Measurements from ENCODE around the gene CPEB3.
"Not testable (repeated sequence)": the region's sequence is repeated elsewhere in the genome, so short reads cannot be mapped to it uniquely, and the experiment has no call there.

The CPEB3 gene

GRCh38 chr10:92265687-92266258 lies 25.1 kb downstream of the CPEB3 start:
- DNase-seq, result no peak

- no peak for DNase-seq
Measured at GRCh38 chr10:92264249-92264648, 26.6 kb downstream of the CPEB3 start.

- no peak for DNase-seq
Measured at GRCh38 chr10:92263396-92263795, 27.5 kb downstream of the CPEB3 start.

- DNase-seq, result no peak
Measured at GRCh38 chr10:92248566-92248965, 42.3 kb downstream of the CPEB3 start.

GRCh38 chr10:92244796-92245195 lies 46.1 kb downstream of the CPEB3 start:
- DNase-seq, result no peak

- DNase-seq, result peak; percentile 79
Measured at GRCh38 chr10:92242910-92243671, 47.8 kb downstream of the CPEB3 start.

- DNase-seq, result no peak
Measured at GRCh38 chr10:92242380-92242779, 48.5 kb downstream of the CPEB3 start.

- no peak for DNase-seq
Measured at GRCh38 chr10:92241501-92241900, 49.4 kb downstream of the CPEB3 start.

GRCh38 chr10:92241158-92241500 lies 49.7 kb downstream of the CPEB3 start:
- peak; percentile 28 for DNase-seq

- DNase-seq, result peak; percentile 55
Measured at GRCh38 chr10:92240289-92241157, 50.4 kb downstream of the CPEB3 start.

- no peak for DNase-seq
Measured at GRCh38 chr10:92239600-92240288, 51.1 kb downstream of the CPEB3 start.

- no peak for DNase-seq
Measured at GRCh38 chr10:92239151-92239599, 51.7 kb downstream of the CPEB3 start.

GRCh38 chr10:92238586-92239098 lies 52.2 kb downstream of the CPEB3 start:
- DNase-seq, result no peak

GRCh38 chr10:92238054-92238585 lies 52.8 kb downstream of the CPEB3 start:
- DNase-seq, result no peak

GRCh38 chr10:92231196-92231595 lies 59.7 kb downstream of the CPEB3 start:
- DNase-seq, result no peak

- no peak for DNase-seq
Measured at GRCh38 chr10:92222603-92223262, 68.1 kb downstream of the CPEB3 start.

- no peak for DNase-seq
Measured at GRCh38 chr10:92219559-92219958, 71.3 kb downstream of the CPEB3 start.

GRCh38 chr10:92218569-92218968 lies 72.3 kb downstream of the CPEB3 start:
- no peak for DNase-seq

- not testable (repeated sequence) for DNase-seq
Measured at GRCh38 chr10:92216608-92217007, 74.3 kb downstream of the CPEB3 start.

GRCh38 chr10:92215222-92215621 lies 75.7 kb downstream of the CPEB3 start:
- DNase-seq, result not testable (repeated sequence)

- DNase-seq, result no peak
Measured at GRCh38 chr10:92213049-92213448, 77.8 kb downstream of the CPEB3 start.

- DNase-seq, result no peak
Measured at GRCh38 chr10:92208736-92209135, 82.1 kb downstream of the CPEB3 start.
